Fibroblast of skin of right biceps (primary cell): ENCODE results near the gene FANCC.
"Not testable (repeated sequence)": the region's sequence is repeated elsewhere in the genome, so short reads cannot be mapped to it uniquely, and the experiment has no call there.

Experiments
- DNase-seq: peaks from one replicate; pipeline ENCODE4 v3.0.0-alpha.2; 2013

FANCC gene

GRCh38 chr9:95317119-95317892, at the start of gene FANCC:
FANCC (minus strand) TSS chr9:95317709; CDS start chr9:95249291, 68,418 bp downstream.
- DNase-seq = peak; percentile 95

- no peak for DNase-seq
Measured at GRCh38 chr9:95366731-95367325, 49.3 kb upstream of the FANCC start.

- DNase-seq = no peak
Measured at GRCh38 chr9:95365766-95366165, 48.3 kb upstream of the FANCC start.

- DNase-seq = peak; percentile 56
Measured at GRCh38 chr9:95363051-95363841, 45.7 kb upstream of the FANCC start.

GRCh38 chr9:95360866-95361265, 43.4 kb upstream of the FANCC start:
- DNase-seq = no peak

GRCh38 chr9:95357316-95357715, 39.8 kb upstream of the FANCC start:
- no peak for DNase-seq

GRCh38 chr9:95355500-95355899, 38.0 kb upstream of the FANCC start:
- DNase-seq = no peak

- no peak for DNase-seq
Measured at GRCh38 chr9:95351051-95351450, 33.5 kb upstream of the FANCC start.

- no peak for DNase-seq
Measured at GRCh38 chr9:95350266-95350665, 32.8 kb upstream of the FANCC start.

- no peak for DNase-seq
Measured at GRCh38 chr9:95349091-95350038, 31.9 kb upstream of the FANCC start.

GRCh38 chr9:95346021-95346420, 28.5 kb upstream of the FANCC start:
- no peak for DNase-seq

- no peak for DNase-seq
Measured at GRCh38 chr9:95344735-95345325, 27.3 kb upstream of the FANCC start.

GRCh38 chr9:95343725-95344287, 26.3 kb upstream of the FANCC start:
- DNase-seq = peak; percentile 12

GRCh38 chr9:95342571-95342970, 25.1 kb upstream of the FANCC start:
- DNase-seq = no peak

GRCh38 chr9:95341293-95341962, 23.9 kb upstream of the FANCC start:
- DNase-seq = no peak

- DNase-seq = no peak
Measured at GRCh38 chr9:95338243-95338642, 20.7 kb upstream of the FANCC start.

GRCh38 chr9:95336281-95336680, 18.8 kb upstream of the FANCC start:
- no peak for DNase-seq

GRCh38 chr9:95333426-95333825, 15.9 kb upstream of the FANCC start:
- peak; percentile 5 for DNase-seq

- no peak for DNase-seq
Measured at GRCh38 chr9:95332860-95333259, 15.4 kb upstream of the FANCC start.

GRCh38 chr9:95330720-95331404, 13.4 kb upstream of the FANCC start:
- DNase-seq = no peak

- DNase-seq = not testable (repeated sequence)
Measured at GRCh38 chr9:95329061-95329460, 11.6 kb upstream of the FANCC start.
